Epithelial cell of umbilical artery (primary cell): ENCODE data around the gene GRXCR2. TPM values are rescaled to one million over a fixed set of nuclear protein-coding genes. Genes with fewer than 3 reads are reported as not detected.

ENCODE experiments used
- total RNA-seq: library from RNA; depleted of rRNA; stranded (reverse); fragments of >200 nt; gene quantifications from 2 replicates; pipeline ENCODE4 v1.2.3, GENCODE V29; 2014

The GRXCR2 gene, protein sequence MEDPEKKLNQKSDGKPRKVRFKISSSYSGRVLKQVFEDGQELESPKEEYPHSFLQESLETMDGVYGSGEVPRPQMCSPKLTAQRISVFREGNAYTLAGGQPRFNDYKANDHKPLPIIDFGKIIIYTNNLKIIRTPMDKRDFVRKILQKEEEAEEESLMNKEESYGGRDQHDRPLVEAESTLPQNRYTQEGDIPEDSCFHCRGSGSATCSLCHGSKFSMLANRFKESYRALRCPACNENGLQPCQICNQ
- not detected in 2 replicates for total RNA-seq

DNA sequence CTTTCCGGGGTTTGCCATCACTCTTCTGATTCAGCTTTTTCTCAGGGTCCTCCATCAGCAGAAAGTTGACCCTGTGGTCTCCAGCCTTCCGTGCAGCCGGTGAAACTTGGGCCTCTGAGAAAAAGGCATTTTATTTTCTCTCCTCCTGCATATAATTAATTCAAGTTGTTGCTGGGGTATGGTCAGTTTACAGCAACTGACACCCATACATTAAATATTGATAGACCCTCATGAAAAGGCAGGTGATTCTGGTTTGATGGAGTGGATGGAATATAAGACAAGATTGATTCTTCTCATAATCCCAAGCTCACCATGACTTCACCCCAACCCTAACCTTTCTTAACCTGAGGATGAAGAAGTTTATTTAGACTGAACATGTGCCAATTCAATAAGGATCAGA, at the start of gene GRXCR2:
Gene GRXCR2, minus strand, starts transcription at position 101 of the 400 bp plus-strand sequence. Its CDS starts 46 bp downstream, at position 55.

DNA sequence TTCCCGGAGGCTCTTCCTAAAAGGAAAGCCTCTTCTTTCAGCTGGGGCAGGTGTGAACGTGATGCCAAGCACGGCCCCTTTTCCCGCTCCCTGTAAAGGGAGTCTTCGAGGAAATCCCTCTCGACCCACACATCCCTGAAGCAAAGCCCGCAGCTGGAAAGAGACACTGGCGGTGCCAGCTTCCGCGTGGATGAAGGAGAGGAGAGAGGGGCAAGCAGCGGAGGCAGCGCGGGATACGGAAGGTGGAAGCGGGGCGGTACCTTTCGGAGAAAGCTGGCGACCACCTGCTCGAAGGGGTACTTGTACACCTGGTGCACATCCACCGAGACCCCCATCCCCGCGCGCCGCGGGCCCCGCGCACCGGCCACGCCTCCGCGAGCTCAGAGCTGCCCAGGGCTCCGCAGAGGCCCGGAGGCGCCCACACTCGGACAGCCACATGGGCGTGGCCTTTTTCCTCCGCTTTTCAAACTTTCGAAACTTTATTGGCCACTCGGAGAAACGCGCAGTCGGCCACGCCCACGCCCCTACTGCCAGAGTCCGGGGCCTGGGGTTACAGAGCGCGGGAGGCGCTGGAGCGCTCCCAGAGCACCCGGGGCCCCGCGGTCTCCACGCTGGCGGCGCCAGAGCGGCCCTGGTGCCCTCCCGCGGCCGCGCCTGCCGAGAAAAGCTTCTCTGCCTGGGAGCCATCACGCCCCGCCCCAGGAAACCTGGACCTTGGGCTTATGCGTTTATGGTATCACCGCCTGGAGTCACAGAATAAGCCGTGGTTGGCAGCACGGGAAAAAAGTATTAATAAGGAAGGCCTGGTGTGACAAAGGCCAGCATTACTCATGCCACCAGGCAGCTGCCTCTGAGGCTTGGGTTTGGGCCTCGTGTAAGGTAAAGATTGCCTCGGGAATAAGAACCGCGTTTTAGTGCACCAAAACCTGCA, 37.6 kb downstream of the GRXCR2 start, which contains the start of gene PRELID2:
Gene PRELID2, minus strand, starts transcription at position 426 of the 931 bp plus-strand sequence. Its CDS starts 91 bp downstream, at position 335.

Other genes starting within 250 kb of the GRXCR2 start
- 25.0 and 39.8 TPM in 2 replicates for gene PRELID2, start 37.7 kb downstream of the GRXCR2 start, total RNA-seq
- 2.6 and 3.6 TPM in 2 replicates for gene SH3RF2, start 63.6 kb upstream of the GRXCR2 start, total RNA-seq
- gene PLAC8L1, start 232.6 kb upstream of the GRXCR2 start, total RNA-seq = not detected in 2 replicates